Prostate gland (tissue), 2 donors: Measurements from ENCODE around the gene DTX1.

Source experiments
- CTCF ChIP-seq, 4 experiments: fragments of 200-600 bp in 2 of 4; fragments of 450-650 bp in 2 of 4; sonication (generic) in 2 of 4; IDR thresholded peaks; 1 replicate in 3 of 4; 2 replicates in 1 of 4; pipeline ENCODE4 v1.5.1; 2016 to 2019; ENCODE audit warnings: antibody characterized with exemption in 4 of 4, mild to moderate bottlenecking in 2 of 4, moderate library complexity in 2 of 4
- POLR2A ChIP-seq: fragments of 450-650 bp; IDR thresholded peaks from one replicate; pipeline ENCODE4 v1.6.1; 2016; ENCODE audit warnings: antibody characterized with exemption, mild to moderate bottlenecking
- POLR2AphosphoS5 ChIP-seq: sonication (generic); formaldehyde crosslinking; IDR thresholded peaks from one replicate; pipeline ENCODE4 v1.6.1; 2017; ENCODE audit warnings: antibody characterized with exemption

- TF ChIP-seq CTCF (IDR thresholded peaks at IDR 0.05) (no peak), POLR2A (no peak), POLR2AphosphoS5 (no peak)
Observed at GRCh38 chr12:113060336-113060960, 3.9 kb downstream of the DTX1 start.
